GM23338 (cell line): ENCODE data around the gene ZNF311. TPM values are rescaled to one million over a fixed set of nuclear protein-coding genes. Genes with fewer than 3 reads are reported as not detected.

Experiments used
- ATAC-seq: fragments of 200-7000 bp; cut with Tn5 transposase; 3 replicates; pipeline ENCODE4 v1.9.1; 2020
- DNase-seq: peaks from one replicate; pipeline ENCODE4 v3.0.0-alpha.2; 2015; ENCODE audit warnings: low spot score
- H2AFZ ChIP-seq: fragments of 200-600 bp; sonication (generic); 2 replicates; pipeline ENCODE4 v1.8.0; 2016; ENCODE audit warnings: antibody characterized with exemption, mild to moderate bottlenecking, moderate library complexity
- H3F3A ChIP-seq: fragments of 200-600 bp; sonication (generic); replicated peaks from 2 replicates; pipeline ENCODE4 v1.8.0; 2017; ENCODE audit warnings: antibody characterized with exemption, mixed run types, low read depth
- H3K27ac ChIP-seq: fragments of 200-600 bp; sonication (generic); 2 replicates; pipeline ENCODE4 v1.6.1; 2016; ENCODE audit warnings: low read depth
- H3K27me3 ChIP-seq: fragments of 200-600 bp; sonication (generic); 2 replicates; pipeline ENCODE4 v1.8.0; 2016; ENCODE audit warnings: mild to moderate bottlenecking, mixed run types, moderate library complexity; ENCODE audit not compliant: insufficient read depth
- H3K36me3 ChIP-seq: fragments of 200-600 bp; sonication (generic); 2 replicates; pipeline ENCODE4 v1.8.0; 2016; ENCODE audit warnings: mild to moderate bottlenecking; ENCODE audit not compliant: insufficient read depth
- H3K4me1 ChIP-seq: fragments of 200-600 bp; sonication (generic); 2 replicates; pipeline ENCODE4 v1.8.0; 2016; ENCODE audit warnings: mild to moderate bottlenecking, moderate library complexity; ENCODE audit not compliant: insufficient read depth
- H3K4me2 ChIP-seq: fragments of 200-600 bp; sonication (generic); 2 replicates; pipeline ENCODE4 v1.7.1; 2017; ENCODE audit warnings: mixed run types
- H3K4me3 ChIP-seq: fragments of 200-600 bp; sonication (generic); 2 replicates; pipeline ENCODE4 v1.6.1; 2016; ENCODE audit warnings: mixed run types
- H3K79me2 ChIP-seq: fragments of 200-600 bp; sonication (generic); replicated peaks from 2 replicates; pipeline ENCODE4 v1.8.0; 2017; ENCODE audit warnings: mild to moderate bottlenecking; ENCODE audit not compliant: insufficient read depth
- H3K9me2 ChIP-seq: fragments of 200-600 bp; sonication (generic); 2 replicates; pipeline ENCODE4 v1.8.0; 2017; ENCODE audit not compliant: insufficient read depth
- H4K20me1 ChIP-seq: fragments of 200-600 bp; sonication (generic); replicated peaks from 2 replicates; pipeline ENCODE4 v1.8.0; 2017; ENCODE audit warnings: mild to moderate bottlenecking; ENCODE audit not compliant: insufficient read depth
- H3K27ac Mint-ChIP-seq: 2 replicates; pipeline ENCODE4 v1.8.0; 2020; ENCODE audit warnings: inconsistent platforms, mild to moderate bottlenecking, moderate library complexity, mixed read lengths
- H3K27me3 Mint-ChIP-seq: 3 replicates; pipeline ENCODE4 v1.8.0; 2022; ENCODE audit warnings: low read depth, mild to moderate bottlenecking, moderate library complexity, mixed read lengths, inconsistent platforms; ENCODE audit not compliant: insufficient read depth, poor library complexity
- H3K36me3 Mint-ChIP-seq: 3 replicates; pipeline ENCODE4 v1.8.0; 2021; ENCODE audit warnings: low read depth, mild to moderate bottlenecking, inconsistent platforms, moderate library complexity, mixed read lengths
- H3K4me1 Mint-ChIP-seq: 3 replicates; pipeline ENCODE4 v1.8.0; 2020; ENCODE audit warnings: mild to moderate bottlenecking, inconsistent platforms, mixed read lengths
- H3K4me3 Mint-ChIP-seq: 3 replicates; pipeline ENCODE4 v1.8.0; 2021; ENCODE audit warnings: moderate library complexity, mild to moderate bottlenecking, inconsistent platforms, mixed read lengths
- H3K9me3 Mint-ChIP-seq: 3 replicates; pipeline ENCODE4 v1.8.0; 2020; ENCODE audit warnings: moderate library complexity, mild to moderate bottlenecking, inconsistent platforms, mixed read lengths
- CTCF ChIP-seq, 2 experiments: fragments of 200-600 bp in 1 of 2; sonication (generic) in 1 of 2; conservative IDR thresholded peaks; 2 replicates each; pipeline versions ENCODE4 v1.5.1 to v1.6.1; 2016 to 2017; ENCODE audit warnings: antibody characterized with exemption in 2 of 2, low read depth in 2 of 2, mild to moderate bottlenecking in 2 of 2, moderate library complexity in 1 of 2
- EZH2 ChIP-seq: fragments of 200-600 bp; sonication (generic); IDR thresholded peaks from one replicate; pipeline ENCODE4 v1.8.0; 2017; ENCODE audit warnings: antibody characterized with exemption, mild to moderate bottlenecking, low read depth; ENCODE audit not compliant: unreplicated experiment
- EZH2phosphoT487 ChIP-seq: fragments of 200-600 bp; sonication (generic); IDR thresholded peaks from one replicate; pipeline ENCODE4 v1.8.1; 2018; ENCODE audit warnings: antibody characterized with exemption; ENCODE audit not compliant: unreplicated experiment
- NANOG ChIP-seq: IDR thresholded peaks from 2 replicates; pipeline ENCODE4 v1.6.1; 2016; ENCODE audit warnings: antibody characterized with exemption, borderline replicate concordance
- ZNF114 ChIP-seq: fragments of 250-450 bp; sonication (Bioruptor Pico); IDR thresholded peaks from 2 replicates; pipeline ENCODE4 v1.5.0; 2020; ENCODE audit warnings: mild to moderate bottlenecking, moderate library complexity
- ZNF462 ChIP-seq: fragments of 250-450 bp; sonication (Bioruptor Pico); IDR thresholded peaks from 2 replicates; pipeline ENCODE4 v1.5.0; 2020; ENCODE audit warnings: mild to moderate bottlenecking, moderate library complexity
- polyA plus RNA-seq: library from polyadenylated mRNA; unstranded; fragments of >200 nt; fragmentation: Nextera tagmentation; extraction: Ambion mirVana; gene quantifications from 2 replicates; pipeline ENCODE4 v1.2.1, GENCODE V29; 2016
- total RNA-seq: library from RNA; depleted of rRNA; stranded (reverse); fragments of >200 nt; shearing (Covaris generic); gene quantifications from 2 replicates; pipeline ENCODE4 v1.2.3, GENCODE V29; 2014

ZNF311 gene
- total and polyA plus RNA-seq, 2 experiments from 2014 or later, result 1.5 to 1.8 TPM

- H3K4me2 ChIP-seq, result peak overlapping the region; percentile 77
- H3K36me3 ChIP-seq, result no peaks in the 10 kb centered on the region
- Mint-ChIP-seq H3K27me3 (peaks cover 18% of the 10 kb centered on the region), H3K36me3 (peaks cover 5% of the 10 kb centered on the region; the same call in 1 of the 3 replicates), H3K9me3 (peaks cover 11% of the 10 kb centered on the region; the same call in 2 of the 3 replicates), H3K4me1 (no peaks in the 10 kb centered on the region; the same call in 2 of the 3 replicates), H3K27ac (0 out of 2 replicates have a peak overlapping the region, but pooled peaks have one; percentile 2), H3K4me3 (peak overlapping the region; percentile 87)
- peaks cover 3% of the 10 kb centered on the region; the same call in 1 of the 2 replicates for H3F3A ChIP-seq
- H3K27ac ChIP-seq, result no peak overlapping the region
- peak overlapping the region; percentile 99 for H2AFZ ChIP-seq
- ATAC-seq, result peak; percentile 80
- DNase-seq, result peak; percentile 89
- H3K9me2 ChIP-seq, result peaks cover 4% of the 10 kb centered on the region; the same call in 1 of the 2 replicates
- H3K4me3 ChIP-seq, result peak overlapping the region; percentile 61
- no peaks in the 10 kb centered on the region for H4K20me1 ChIP-seq
- peaks cover 28% of the 10 kb centered on the region for H3K27me3 ChIP-seq
- no peaks in the 10 kb centered on the region for H3K79me2 ChIP-seq
- TF ChIP-seq CTCF (conservative IDR thresholded peaks at IDR 0.05; ENCODE audit: low read depth in 2 of 2) (peak; percentile 92 to 95), EZH2 (no peak), ZNF462 (CRISPR knock-in tag) (no peak), ZNF114 (CRISPR knock-in tag) (no peak), NANOG (no peak), EZH2phosphoT487 (no peak)
- H3K4me1 ChIP-seq, result peaks cover 5% of the 10 kb centered on the region; the same call in 1 of the 2 replicates
Measured at GRCh38 chr6:29016559-29017427, 11.7 kb upstream of the ZNF311 start.
